GM12878 (cell line): Measurements from ENCODE around the gene PRSS1. TPM values are rescaled to one million over a fixed set of nuclear protein-coding genes. Genes with fewer than 3 reads are reported as not detected.

Experiments used
- ATF2 ChIP-seq: IDR thresholded peaks from 2 replicates; pipeline ENCODE4 v1.6.1; 2012; ENCODE audit warnings: low read length, inconsistent platforms
- DPF2 ChIP-seq: fragments of 450-650 bp; IDR thresholded peaks from 2 replicates; pipeline ENCODE4 v1.6.1; 2017; ENCODE audit warnings: mild to moderate bottlenecking
- MEF2B ChIP-seq: fragments of 450-650 bp; IDR thresholded peaks from 2 replicates; pipeline ENCODE4 v1.6.1; 2018; ENCODE audit warnings: mild to moderate bottlenecking, moderate library complexity; ENCODE audit not compliant: partially characterized antibody, poor library complexity, severe bottlenecking
- MTA2 ChIP-seq: fragments of 450-650 bp; IDR thresholded peaks from 2 replicates; pipeline ENCODE4 v1.6.1; 2016; ENCODE audit warnings: low read depth, mild to moderate bottlenecking, moderate library complexity
- NFYB ChIP-seq: IDR thresholded peaks from 2 replicates; pipeline ENCODE4 v1.6.1; 2011; ENCODE audit warnings: low read depth, mild to moderate bottlenecking, low read length, improper control_type of control experiment, moderate library complexity; ENCODE audit not compliant: insufficient read depth
- NKRF ChIP-seq: fragments of 450-650 bp; conservative IDR thresholded peaks from 2 replicates; pipeline ENCODE4 v1.6.1; 2017; ENCODE audit warnings: mild to moderate bottlenecking, moderate library complexity
- SMAD1 ChIP-seq: fragments of 450-650 bp; IDR thresholded peaks from 2 replicates; pipeline ENCODE4 v1.6.1; 2018; ENCODE audit warnings: mild to moderate bottlenecking, low read depth; ENCODE audit not compliant: partially characterized antibody
- STAT1 ChIP-seq: fragments of 450-650 bp; conservative IDR thresholded peaks from 2 replicates; pipeline ENCODE4 v1.6.1; 2014; ENCODE audit warnings: antibody characterized with exemption, mild to moderate bottlenecking
- ZBED1 ChIP-seq: IDR thresholded peaks from 2 replicates; pipeline ENCODE4 v1.6.1; 2016; ENCODE audit warnings: borderline replicate concordance
- ZBTB4 ChIP-seq: fragments of 450-650 bp; formaldehyde crosslinking; IDR thresholded peaks from 2 replicates; pipeline ENCODE4 v1.4.0; 2022; ENCODE audit warnings: mild to moderate bottlenecking, moderate library complexity
- polyA plus RNA-seq, 11 experiments: library from polyadenylated mRNA; depleted of rRNA in 4 of 11; unstranded in 6 of 11; stranded (reverse) in 5 of 11; fragments of >200 nt; fragmentation: Nextera tagmentation in 4 of 11; fragmentation: Illumina TruSeq in 1 of 11; extraction: Ambion mirVana in 4 of 11; extraction: Trizol in 1 of 11; gene quantifications; 1 replicate in 1 of 11; 2 replicates in 10 of 11; pipeline versions ENCODE4 v1.2.1 to v1.2.3, GENCODE V29; 2011 to 2016; ENCODE audit warnings: inconsistent platforms in 2 of 11, missing spikeins in 2 of 11, low read depth in 1 of 11
- total RNA-seq, 4 experiments: library from RNA; depleted of rRNA in 3 of 4; stranded (reverse); fragments of >200 nt in 3 of 4; fragmentation: Illumina TruSeq in 1 of 4; extraction: Trizol in 1 of 4; gene quantifications; 2 replicates each; pipeline versions ENCODE4 v1.2.1 to v1.2.3, GENCODE V29; 2013 to 2021
- TF ChIP-seq, protein P1 (sequence below): IDR thresholded peaks from 2 replicates; pipeline ENCODE4 v1.6.1; 2012; ENCODE audit warnings: low read depth, low read length, improper control_type of control experiment
- TF ChIP-seq, protein P2 (sequence below): fragments of 450-650 bp; IDR thresholded peaks from 2 replicates; pipeline ENCODE4 v1.6.1; 2017; ENCODE audit warnings: mild to moderate bottlenecking, moderate library complexity
- TF ChIP-seq, protein P3 (sequence below): fragments of 450-650 bp; IDR thresholded peaks from 2 replicates; pipeline ENCODE4 v1.6.1; 2016; ENCODE audit warnings: mild to moderate bottlenecking

PRSS1 gene
- total and polyA plus RNA-seq, 10 of the 15 experiments (the other 5 are each of a cell fraction or from before 2014, with no cell fraction given), result 11.9 TPM; not detected in 9

GRCh38 chr7:142782922-142783900 is 33.9 kb downstream of the PRSS1 start (continued):
- TF ChIP-seq, protein P1, sequence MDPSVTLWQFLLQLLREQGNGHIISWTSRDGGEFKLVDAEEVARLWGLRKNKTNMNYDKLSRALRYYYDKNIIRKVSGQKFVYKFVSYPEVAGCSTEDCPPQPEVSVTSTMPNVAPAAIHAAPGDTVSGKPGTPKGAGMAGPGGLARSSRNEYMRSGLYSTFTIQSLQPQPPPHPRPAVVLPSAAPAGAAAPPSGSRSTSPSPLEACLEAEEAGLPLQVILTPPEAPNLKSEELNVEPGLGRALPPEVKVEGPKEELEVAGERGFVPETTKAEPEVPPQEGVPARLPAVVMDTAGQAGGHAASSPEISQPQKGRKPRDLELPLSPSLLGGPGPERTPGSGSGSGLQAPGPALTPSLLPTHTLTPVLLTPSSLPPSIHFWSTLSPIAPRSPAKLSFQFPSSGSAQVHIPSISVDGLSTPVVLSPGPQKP, result peak; percentile 13; the same call in 1 of the 2 replicates
- TF ChIP-seq MEF2B (peak; percentile 32), NKRF (no peak), ZBTB4 (CRISPR knock-in tag) (no peak), DPF2 (peak; percentile 68), SMAD1 (no peak), ZBED1 (no peak), MTA2 (no peak), NFYB (0 out of 2 replicates have a peak, but pooled peaks have one; percentile 13), ATF2 (peak; percentile 40; the same call in 1 of the 2 replicates), STAT1 (no peak)
- TF ChIP-seq, protein P2, sequence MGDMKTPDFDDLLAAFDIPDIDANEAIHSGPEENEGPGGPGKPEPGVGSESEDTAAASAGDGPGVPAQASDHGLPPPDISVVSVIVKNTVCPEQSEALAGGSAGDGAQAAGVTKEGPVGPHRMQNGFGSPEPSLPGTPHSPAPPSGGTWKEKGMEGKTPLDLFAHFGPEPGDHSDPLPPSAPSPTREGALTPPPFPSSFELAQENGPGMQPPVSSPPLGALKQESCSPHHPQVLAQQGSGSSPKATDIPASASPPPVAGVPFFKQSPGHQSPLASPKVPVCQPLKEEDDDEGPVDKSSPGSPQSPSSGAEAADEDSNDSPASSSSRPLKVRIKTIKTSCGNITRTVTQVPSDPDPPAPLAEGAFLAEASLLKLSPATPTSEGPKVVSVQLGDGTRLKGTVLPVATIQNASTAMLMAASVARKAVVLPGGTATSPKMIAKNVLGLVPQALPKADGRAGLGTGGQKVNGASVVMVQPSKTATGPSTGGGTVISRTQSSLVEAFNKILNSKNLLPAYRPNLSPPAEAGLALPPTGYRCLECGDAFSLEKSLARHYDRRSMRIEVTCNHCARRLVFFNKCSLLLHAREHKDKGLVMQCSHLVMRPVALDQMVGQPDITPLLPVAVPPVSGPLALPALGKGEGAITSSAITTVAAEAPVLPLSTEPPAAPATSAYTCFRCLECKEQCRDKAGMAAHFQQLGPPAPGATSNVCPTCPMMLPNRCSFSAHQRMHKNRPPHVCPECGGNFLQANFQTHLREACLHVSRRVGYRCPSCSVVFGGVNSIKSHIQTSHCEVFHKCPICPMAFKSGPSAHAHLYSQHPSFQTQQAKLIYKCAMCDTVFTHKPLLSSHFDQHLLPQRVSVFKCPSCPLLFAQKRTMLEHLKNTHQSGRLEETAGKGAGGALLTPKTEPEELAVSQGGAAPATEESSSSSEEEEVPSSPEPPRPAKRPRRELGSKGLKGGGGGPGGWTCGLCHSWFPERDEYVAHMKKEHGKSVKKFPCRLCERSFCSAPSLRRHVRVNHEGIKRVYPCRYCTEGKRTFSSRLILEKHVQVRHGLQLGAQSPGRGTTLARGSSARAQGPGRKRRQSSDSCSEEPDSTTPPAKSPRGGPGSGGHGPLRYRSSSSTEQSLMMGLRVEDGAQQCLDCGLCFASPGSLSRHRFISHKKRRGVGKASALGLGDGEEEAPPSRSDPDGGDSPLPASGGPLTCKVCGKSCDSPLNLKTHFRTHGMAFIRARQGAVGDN, result no peak; the same call in 1 of the 2 replicates
- TF ChIP-seq, protein P3, sequence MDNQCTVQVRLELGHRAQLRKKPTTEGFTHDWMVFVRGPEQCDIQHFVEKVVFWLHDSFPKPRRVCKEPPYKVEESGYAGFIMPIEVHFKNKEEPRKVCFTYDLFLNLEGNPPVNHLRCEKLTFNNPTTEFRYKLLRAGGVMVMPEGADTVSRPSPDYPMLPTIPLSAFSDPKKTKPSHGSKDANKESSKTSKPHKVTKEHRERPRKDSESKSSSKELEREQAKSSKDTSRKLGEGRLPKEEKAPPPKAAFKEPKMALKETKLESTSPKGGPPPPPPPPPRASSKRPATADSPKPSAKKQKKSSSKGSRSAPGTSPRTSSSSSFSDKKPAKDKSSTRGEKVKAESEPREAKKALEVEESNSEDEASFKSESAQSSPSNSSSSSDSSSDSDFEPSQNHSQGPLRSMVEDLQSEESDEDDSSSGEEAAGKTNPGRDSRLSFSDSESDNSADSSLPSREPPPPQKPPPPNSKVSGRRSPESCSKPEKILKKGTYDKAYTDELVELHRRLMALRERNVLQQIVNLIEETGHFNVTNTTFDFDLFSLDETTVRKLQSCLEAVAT, result peak; percentile 7; the same call in 1 of the 2 replicates
